NOMO-1 (cell line): ENCODE measurements around the gene ACTC1.

Source experiments
- DNase-seq, 2 experiments: peaks; one replicate each; lab custom pipeline; 2025; ENCODE audit not compliant: unreplicated experiment in 2 of 2; lab: John Stamatoyannopoulos, UW

Gene ACTC1

GRCh38 chr15:34802371-34802770, 7.0 kb upstream of the ACTC1 start:
- no peak for DNase-seq

- DNase-seq, result no peak
These were observed 4.1 kb upstream of the ACTC1 start for GRCh38 chr15:34799149-34800101.

DNA sequence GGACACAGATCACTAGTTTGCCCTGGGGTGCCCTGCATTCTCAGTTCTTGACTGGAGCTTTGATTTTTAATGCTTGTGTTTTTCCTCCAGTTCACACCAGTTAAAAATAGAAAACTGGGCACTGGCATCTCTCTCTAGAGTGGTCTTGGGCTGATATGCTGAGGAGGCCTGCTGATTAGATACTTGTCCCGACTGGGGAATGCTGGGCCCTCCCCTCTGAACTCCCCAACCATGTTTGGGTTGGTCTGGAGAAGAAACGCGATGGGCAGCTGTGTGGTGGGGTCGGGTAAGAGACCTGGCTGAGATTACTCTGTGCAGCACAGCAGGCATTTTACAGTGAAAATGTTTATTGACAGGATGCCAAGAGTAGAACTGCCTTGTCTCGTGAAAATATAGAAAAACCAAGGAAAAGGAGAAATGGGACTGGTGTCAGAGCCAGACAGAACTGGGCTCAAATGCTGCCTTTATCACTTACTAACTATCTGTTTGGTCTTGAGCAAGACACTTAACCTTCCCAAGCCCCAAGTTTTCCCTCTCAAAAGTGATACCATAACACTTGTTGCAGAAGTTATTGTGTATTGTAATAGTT, 1.6 kb upstream of the ACTC1 start:
- no peak for DNase-seq

DNA sequence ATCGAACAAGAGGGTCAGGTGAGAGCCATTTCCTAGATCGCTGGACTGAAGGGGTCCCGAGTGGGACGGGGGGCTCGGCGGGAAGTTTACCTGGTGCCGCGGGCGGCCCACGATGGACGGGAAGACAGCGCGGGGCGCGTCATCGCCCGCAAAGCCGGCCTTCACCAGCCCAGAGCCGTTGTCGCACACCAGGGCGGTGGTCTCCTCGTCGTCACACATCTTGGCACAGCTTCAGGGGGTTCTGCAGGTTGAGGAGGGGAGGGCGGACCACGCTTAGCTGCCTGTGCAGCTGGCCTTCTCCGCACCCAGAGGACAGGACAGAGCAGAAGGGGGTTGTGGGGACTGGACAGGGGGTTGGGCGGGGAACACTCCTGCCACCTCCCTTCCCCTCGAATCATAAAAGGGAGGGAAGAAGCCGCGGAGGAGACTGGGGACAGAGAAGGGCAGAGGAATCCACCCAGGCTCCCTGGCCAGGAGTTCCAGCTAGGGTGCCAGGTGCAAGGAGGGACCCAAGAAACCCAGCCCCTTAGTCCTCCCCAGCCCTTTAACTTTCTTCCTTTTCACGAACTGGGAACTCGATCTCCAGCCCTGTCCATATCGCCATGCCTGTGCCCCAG, 651 bp downstream of the ACTC1 start:
- no peak for DNase-seq

- DNase-seq, result no peak
These were observed 1.4 kb downstream of the ACTC1 start for GRCh38 chr15:34793901-34794300.

DNA sequence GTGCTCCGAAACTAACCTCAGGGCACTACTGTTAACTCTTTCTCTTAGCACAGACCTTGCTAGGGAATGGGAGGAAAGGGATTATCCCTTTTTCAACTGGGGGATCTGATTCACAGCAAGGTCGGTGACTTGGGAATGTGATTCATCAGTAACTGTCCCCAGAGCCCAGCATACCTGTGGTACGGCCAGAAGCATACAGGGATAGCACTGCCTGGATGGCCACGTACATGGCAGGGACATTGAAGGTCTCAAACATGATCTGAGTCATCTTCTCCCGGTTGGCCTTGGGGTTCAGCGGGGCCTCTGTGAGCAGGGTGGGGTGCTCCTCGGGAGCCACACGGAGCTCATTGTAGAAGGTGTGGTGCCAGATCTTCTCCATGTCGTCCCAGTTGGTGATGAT, 2.3 kb downstream of the ACTC1 start:
- DNase-seq, result no peak

- no peak for DNase-seq
These were observed 3.6 kb downstream of the ACTC1 start for GRCh38 chr15:34791701-34792100.

GRCh38 chr15:34790121-34790520, 5.2 kb downstream of the ACTC1 start:
- no peak for DNase-seq

GRCh38 chr15:34789326-34789725, 6.0 kb downstream of the ACTC1 start:
- no peak for DNase-seq

DNA sequence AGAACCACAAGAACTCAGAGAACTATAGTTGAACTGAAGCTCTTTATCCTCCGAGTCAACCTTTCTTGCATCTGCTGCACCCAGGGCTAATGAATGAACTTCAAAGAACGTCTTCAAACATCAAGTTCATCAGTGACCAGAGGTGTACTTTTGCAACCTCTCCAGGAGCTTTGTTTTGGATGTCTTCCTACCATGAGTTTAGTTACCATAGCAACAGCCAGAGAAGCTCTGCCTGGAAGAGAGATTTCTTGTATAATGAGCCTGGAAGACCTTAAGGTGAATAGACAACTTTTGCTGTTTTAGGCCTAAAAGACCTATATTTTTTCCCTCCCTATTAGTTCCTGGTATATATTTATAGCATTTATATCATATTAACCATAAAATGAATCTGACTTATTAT, 9.1 kb downstream of the ACTC1 start:
- DNase-seq, result no peak

GRCh38 chr15:34783991-34784390, 11.4 kb downstream of the ACTC1 start:
- DNase-seq, result no peak

GRCh38 chr15:34783431-34783830, 11.9 kb downstream of the ACTC1 start:
- no peak for DNase-seq

DNA sequence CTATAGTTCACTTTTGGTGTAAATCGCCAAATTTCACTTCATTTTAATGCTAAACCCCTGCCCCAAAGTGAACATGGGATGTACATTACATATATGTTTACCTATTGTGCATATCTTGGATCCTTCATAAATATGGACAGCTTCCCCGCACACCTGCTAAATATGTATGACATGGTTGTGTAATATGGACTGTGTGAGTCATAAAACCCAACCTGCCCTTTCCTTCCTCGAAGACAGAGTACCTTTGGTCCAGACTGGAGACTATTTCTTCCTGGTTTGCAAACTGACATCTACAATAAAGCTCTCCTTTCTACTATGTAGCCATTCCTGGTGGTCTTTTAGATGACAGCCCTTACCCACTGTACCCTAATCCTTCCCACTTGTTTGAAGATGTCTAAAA, 12.4 kb downstream of the ACTC1 start:
- DNase-seq, result no peak

DNA sequence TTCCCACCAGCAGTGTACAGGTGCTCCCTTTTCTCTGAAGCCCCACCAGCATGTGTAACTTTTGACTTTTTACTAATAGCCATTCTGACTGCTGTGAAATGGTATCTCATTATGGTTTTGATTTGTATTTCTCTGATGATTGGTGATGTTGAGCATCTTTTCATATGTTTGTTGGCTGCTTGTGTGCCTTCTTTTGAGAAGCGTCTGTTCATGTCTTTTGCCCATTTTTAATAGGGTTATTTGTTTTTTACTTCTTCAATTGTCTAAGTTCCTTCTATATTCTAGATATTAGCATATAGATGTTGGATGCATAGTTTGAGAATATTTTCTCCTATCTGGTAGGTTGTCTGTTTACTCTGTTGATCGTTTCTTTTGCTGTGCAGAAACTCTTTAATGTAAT, 14.6 kb downstream of the ACTC1 start:
- no peak for DNase-seq

- DNase-seq, result no peak
These were observed 18.7 kb downstream of the ACTC1 start for GRCh38 chr15:34776606-34777105.

DNA sequence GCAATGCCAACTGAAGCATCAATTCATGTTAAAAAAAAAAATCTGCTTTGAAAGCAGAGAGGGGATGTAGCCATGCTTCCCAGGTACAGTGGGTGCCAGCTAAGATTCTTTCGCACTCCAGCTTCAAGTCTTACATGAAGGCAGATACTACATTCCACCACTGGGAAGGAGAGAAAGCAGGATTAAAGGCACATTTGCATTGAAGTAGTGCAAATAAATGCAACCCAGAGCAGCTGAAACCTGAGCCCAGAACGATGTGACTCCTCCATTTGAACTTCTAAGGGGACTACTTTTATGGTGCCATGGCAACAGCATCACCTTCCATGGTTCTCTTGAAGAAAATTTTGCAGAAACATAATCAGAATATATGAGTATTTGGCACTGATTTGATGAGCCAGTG, 21.4 kb downstream of the ACTC1 start:
- DNase-seq, result no peak

DNA sequence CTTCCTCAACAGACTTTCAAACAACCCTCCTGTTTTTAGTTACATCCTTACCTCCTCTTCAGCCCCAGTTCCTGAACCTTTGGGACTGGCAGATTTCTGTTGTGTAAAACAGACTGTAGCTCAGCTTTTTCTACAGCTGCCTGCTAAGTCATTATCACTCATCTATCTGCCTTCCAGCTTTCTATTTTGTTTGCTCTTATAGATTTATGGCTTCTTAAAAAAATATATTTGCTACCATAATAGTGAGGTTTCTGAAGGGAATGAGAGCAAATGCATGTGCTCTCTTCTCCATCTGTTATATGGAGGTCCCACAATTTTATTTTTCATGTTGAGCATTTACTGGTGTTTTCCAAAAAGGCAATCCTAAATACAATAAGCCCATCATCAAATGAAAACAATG, 22.3 kb downstream of the ACTC1 start:
- DNase-seq, result no peak

DNA sequence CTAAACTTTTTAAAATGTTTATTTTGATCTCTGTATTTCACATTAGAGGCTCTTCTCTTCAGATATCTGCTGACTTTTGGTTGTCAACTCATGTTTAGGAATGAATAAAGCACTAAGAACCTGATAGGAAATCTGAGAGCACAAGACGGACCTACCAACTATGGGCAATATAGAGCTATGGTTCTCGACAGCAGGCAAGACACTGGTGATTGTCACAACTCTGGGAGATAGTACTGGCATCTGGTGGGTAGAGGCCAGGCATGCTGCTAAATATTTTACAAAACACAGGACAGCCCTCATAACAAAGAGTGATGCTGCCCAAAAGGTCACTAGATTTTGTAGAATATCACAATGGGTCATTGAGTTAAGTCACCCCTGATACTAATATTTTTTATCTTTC, 23.0 kb downstream of the ACTC1 start:
- no peak for DNase-seq

- no peak for DNase-seq
These were observed 25.6 kb downstream of the ACTC1 start for GRCh38 chr15:34769711-34770110.

- DNase-seq, result no peak
These were observed 26.8 kb downstream of the ACTC1 start for GRCh38 chr15:34768530-34768929.

- DNase-seq, result no peak
These were observed 29.6 kb downstream of the ACTC1 start for GRCh38 chr15:34765741-34766140.

GRCh38 chr15:34760909-34761308, 34.4 kb downstream of the ACTC1 start:
- no peak for DNase-seq
